Esophagus squamous epithelium (tissue), 5 donors: ENCODE data around the gene MYO15B. TPM values are rescaled to one million over a fixed set of nuclear protein-coding genes. Genes with fewer than 3 reads are reported as not detected.
"Not testable (repeated sequence)": the region's sequence is repeated elsewhere in the genome, so short reads cannot be mapped to it uniquely, and the experiment has no call there.

Source experiments
- DNase-seq: peaks from one replicate; lab custom pipeline; 2025; lab: John Stamatoyannopoulos, UW
- H3K27ac ChIP-seq, 4 donors: fragments of 200-600 bp; sonication (generic); one replicate each; pipeline ENCODE4 v1.5.1; 2016 to 2019; ENCODE audit warnings: mild to moderate bottlenecking in 1 of 4
- H3K27me3 ChIP-seq, 4 donors: fragments of 200-600 bp; sonication (generic); 1 replicate in 3 of 4; 2 replicates in 1 of 4; pipeline versions ENCODE4 v1.5.1 to v1.6.0; 2017 to 2021; ENCODE audit warnings: antibody characterized with exemption in 1 of 4
- H3K36me3 ChIP-seq, 3 donors: fragments of 200-600 bp; sonication (generic); one replicate each; pipeline ENCODE4 v1.5.1; 2016 to 2019
- H3K4me1 ChIP-seq, 3 donors: fragments of 200-600 bp; sonication (generic); one replicate each; pipeline ENCODE4 v1.5.1; 2017 to 2019
- H3K4me3 ChIP-seq, 4 donors: fragments of 200-600 bp; sonication (generic); 1 replicate in 3 of 4; 2 replicates in 1 of 4; pipeline ENCODE4 v1.5.1; 2016 to 2019; ENCODE audit warnings: mild to moderate bottlenecking in 2 of 4, moderate library complexity in 1 of 4
- H3K9me3 ChIP-seq, 3 donors: fragments of 200-600 bp; sonication (generic); one replicate each; pipeline ENCODE4 v1.5.1; 2016 to 2019
- CTCF ChIP-seq, 6 experiments: fragments of 450-650 bp in 4 of 6; fragments of 200-600 bp in 2 of 6; sonication (generic) in 2 of 6; IDR thresholded peaks; one replicate each; pipeline ENCODE4 v1.5.1; 2016 to 2019; ENCODE audit warnings: antibody characterized with exemption in 6 of 6, mild to moderate bottlenecking in 4 of 6, moderate library complexity in 4 of 6
- POLR2A ChIP-seq, 4 donors: fragments of 450-650 bp; IDR thresholded peaks; one replicate each; pipeline ENCODE4 v1.6.1; 2017; ENCODE audit warnings: antibody characterized with exemption in 4 of 4, mild to moderate bottlenecking in 4 of 4, moderate library complexity in 3 of 4
- WGBS, 2 donors: methylation state at CpG; one replicate each; pipeline ENCODE4 v1.1.5; 2018; 5-methylcytosine and 5-hydroxymethylcytosine counted together
- intact Hi-C: fragments of 100-400 bp; cut with DNase I; formaldehyde crosslinking; loops from one replicate; pipeline ENCODE4 v1.15.0; 2022
- total RNA-seq, 4 donors: library from RNA; depleted of rRNA; stranded (reverse); fragments of >200 nt; gene quantifications; one replicate each; pipeline ENCODE4 v1.1.0, GENCODE V29; 2016
- donor health status: DM: yes; HTN: yes; CAD: no.

The MYO15B gene
- total RNA-seq, 4 donors from 2014 or later: 6.3 to 60.7 (median 10.4) TPM

DNA sequence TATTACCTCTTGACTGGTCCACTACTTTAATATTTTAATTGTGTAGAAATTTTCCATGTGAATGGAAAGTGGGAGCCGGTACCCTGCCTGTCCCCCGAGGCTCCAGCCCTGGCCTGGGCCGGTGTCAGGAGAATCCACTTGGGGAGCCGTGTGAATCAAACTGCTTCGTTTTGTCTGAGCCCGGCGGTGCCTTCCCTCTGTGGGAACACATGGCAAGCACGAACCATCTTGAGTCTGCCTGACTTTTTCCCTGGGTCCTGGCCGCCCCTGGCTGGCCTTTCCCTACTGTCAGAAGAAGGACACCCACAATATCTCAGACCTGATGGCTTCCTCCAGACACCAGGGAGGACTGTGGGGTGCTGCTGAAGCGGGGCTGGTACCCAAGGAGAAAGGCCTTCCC, 12.4 kb upstream of the MYO15B start:
- Histone ChIP-seq H3K36me3 (peaks cover 0 to 48% (median 0%) of the 10 kb centered on the region in 3 donors), H3K4me3 (no peak overlapping the region), H3K27ac (no peak overlapping the region), H3K27me3 (no peaks in the 10 kb centered on the region), H3K9me3 (no peaks in the 10 kb centered on the region), H3K4me1 (peaks cover 0 to 8% (median 0%) of the 10 kb centered on the region in 3 donors)
- intact Hi-C loops: no loop called here
- DNase-seq: no peak
- no peak for TF ChIP-seq CTCF (IDR thresholded peaks at IDR 0.05)
- no peak for TF ChIP-seq POLR2A (IDR thresholded peaks at IDR 0.05)
- 82 to 87% methylated on average over 6 to 9 of the region's 10 CpGs for WGBS, 2 donors

- H3K9me3 ChIP-seq: no peaks in the 10 kb centered on the region
- H3K4me3 ChIP-seq: no peak overlapping the region
- peaks cover 0 to 8% (median 0%) of the 10 kb centered on the region in 3 donors for H3K4me1 ChIP-seq
- peaks cover 0 to 42% (median 0%) of the 10 kb centered on the region in 3 donors for H3K36me3 ChIP-seq
- DNase-seq: no peak
- H3K27me3 ChIP-seq: no peaks in the 10 kb centered on the region
- WGBS, 2 donors: 82% methylated on average over 10 of the region's 11 CpGs; no CpG with 5 or more reads in 1 of the 2 donors
- H3K27ac ChIP-seq: no peak overlapping the region
- intact Hi-C loops: no loop called here
- TF ChIP-seq POLR2A (IDR thresholded peaks at IDR 0.05): no peak
- TF ChIP-seq CTCF (IDR thresholded peaks at IDR 0.05): no peak
Observed at GRCh38 chr17:75575728-75576127, 11.9 kb upstream of the MYO15B start.

GRCh38 chr17:75576661-75577060, 10.9 kb upstream of the MYO15B start:
- TF ChIP-seq CTCF (IDR thresholded peaks at IDR 0.05): no peak
- TF ChIP-seq POLR2A (IDR thresholded peaks at IDR 0.05): no peak
- Histone ChIP-seq H3K9me3 (no peaks in the 10 kb centered on the region), H3K36me3 (peaks cover 0 to 33% (median 0%) of the 10 kb centered on the region in 3 donors), H3K27ac (no peak overlapping the region), H3K4me1 (peaks cover 0 to 8% (median 0%) of the 10 kb centered on the region in 3 donors), H3K27me3 (no peaks in the 10 kb centered on the region), H3K4me3 (no peak overlapping the region)
- no peak for DNase-seq
- 82 to 84% methylated on average over 12 to 15 of the region's 15 CpGs for WGBS, 2 donors
- intact Hi-C loops: no loop called here

- not testable (repeated sequence) for H3K4me1 ChIP-seq, H3K36me3 ChIP-seq, DNase-seq, H3K4me3 ChIP-seq, H3K9me3 ChIP-seq, H3K27me3 ChIP-seq, H3K27ac ChIP-seq
- 72 to 81% methylated on average over 20 to 21 of the region's 23 CpGs for WGBS, 2 donors
- intact Hi-C loops: loop anchor here (10.0 kb wide), 1 partner anchor 146 kb away; no protein-coding TSS in a partner anchor
- TF ChIP-seq POLR2A (IDR thresholded peaks at IDR 0.05): peak in 1 of 4 donors; percentile 19
Observed at GRCh38 chr17:75581121-75581725, 6.4 kb upstream of the MYO15B start.

DNA sequence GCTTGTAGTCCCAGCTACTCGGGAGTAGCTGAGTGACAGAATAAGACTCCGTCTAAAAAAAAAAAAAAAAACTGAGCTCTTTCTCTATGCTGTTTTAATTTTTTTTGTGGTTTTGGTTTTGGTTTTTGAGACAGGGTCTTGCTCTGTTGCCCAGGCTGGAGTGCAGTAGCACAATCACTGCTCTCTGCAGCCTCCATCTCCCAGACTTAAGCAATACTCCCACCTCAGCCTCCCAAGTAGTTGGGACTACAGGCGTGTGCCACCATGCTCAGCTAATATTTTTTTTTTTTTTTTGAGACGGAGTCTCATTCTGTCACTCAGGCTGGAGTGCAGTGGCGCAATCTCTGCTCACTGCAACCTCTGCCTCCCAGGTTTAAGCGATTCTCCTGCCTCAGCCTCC, 4.4 kb upstream of the MYO15B start:
- intact Hi-C loops: loop anchor here (10.0 kb wide), 1 partner anchor 148 kb away; no protein-coding TSS in a partner anchor

GRCh38 chr17:75584849-75585175, 2.8 kb upstream of the MYO15B start:
- WGBS, 2 donors: 81 to 87% methylated on average over 4 to 5 of the region's 7 CpGs
- H3K9me3 ChIP-seq: no peaks in the 10 kb centered on the region
- H3K36me3 ChIP-seq: no peaks in the 10 kb centered on the region
- no peak for TF ChIP-seq POLR2A (IDR thresholded peaks at IDR 0.05)
- TF ChIP-seq CTCF (IDR thresholded peaks at IDR 0.05): no peak
- H3K4me1 ChIP-seq: peaks cover 12 to 29% (median 14%) of the 10 kb centered on the region in 3 donors
- no peak overlapping the region for H3K4me3 ChIP-seq
- DNase-seq: no peak
- no peak overlapping the region for H3K27ac ChIP-seq
- intact Hi-C loops: loop anchor here (5.0 to 10.0 kb wide), 2 partner anchors 68 to 150 kb away; partner anchors contain the start of genes CASKIN2 and TSEN54
- H3K27me3 ChIP-seq: peaks cover 0 to 15% (median 0%) of the 10 kb centered on the region in 4 donors

More for the DNA sequence above, 4.4 kb upstream of the MYO15B start:
- not testable (repeated sequence) for H3K36me3 ChIP-seq, H3K4me3 ChIP-seq, H3K9me3 ChIP-seq, DNase-seq, H3K27ac ChIP-seq
- peaks cover 7 to 22% (median 9%) of the 10 kb centered on the region in 3 donors for H3K4me1 ChIP-seq
- WGBS, 2 donors: 84 to 96% methylated on average over 6 of the region's 6 CpGs
- peaks cover 0 to 11% (median 0%) of the 10 kb centered on the region in 4 donors for H3K27me3 ChIP-seq
